ENCODE results near the gene NOM1.

DNA sequence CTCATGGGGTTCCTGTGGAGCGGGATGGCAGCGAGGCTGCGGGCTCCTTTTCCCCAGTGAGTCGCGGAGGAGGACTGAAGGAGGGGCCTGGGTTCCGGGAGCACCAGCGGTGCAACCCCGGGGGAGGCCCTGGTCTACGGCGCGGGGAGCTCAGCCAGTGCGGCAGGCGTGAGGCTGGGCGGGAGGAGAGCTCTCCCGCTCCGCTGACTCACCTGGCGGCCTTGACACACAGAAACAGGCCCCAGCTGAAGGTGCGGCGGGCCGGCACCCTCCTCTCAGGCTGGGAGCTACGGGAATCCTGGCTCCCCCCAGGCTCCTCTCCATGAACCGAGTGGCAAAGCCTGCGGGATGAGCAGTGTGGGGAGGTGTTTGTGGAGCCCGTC, 6.8 kb upstream of the NOM1 start:
- TF ChIP-seq POLR2AphosphoS5 (IDR thresholded peaks at IDR 0.05; ENCODE audit: low read depth, low read length) (no peak), SIN3A (IDR thresholded peaks at IDR 0.05; ENCODE audit: borderline replicate concordance, insufficient read depth, low read length) (no peak), TAF1 (IDR thresholded peaks at IDR 0.05; ENCODE audit: borderline replicate concordance, insufficient read depth, low read length) (no peak)

Measured in PFSK-1 (cell line).